K562 (cell line): ENCODE data around the gene GJC2.

Experiments
- ARHGAP35 ChIP-seq: fragments of 450-650 bp; IDR thresholded peaks from 2 replicates; pipeline ENCODE4 v1.6.1; 2018; ENCODE audit not compliant: partially characterized antibody
- ATF2 ChIP-seq: sonication (generic); formaldehyde crosslinking; IDR thresholded peaks from 2 replicates; pipeline ENCODE4 v1.8.1; 2022; ENCODE audit warnings: missing genetic modification reagents
- CTBP1 ChIP-seq: fragments of 450-650 bp; IDR thresholded peaks from 2 replicates; pipeline ENCODE4 v1.6.1; 2016; ENCODE audit warnings: borderline replicate concordance
- CTCF ChIP-seq, 3 experiments: IDR thresholded peaks in 2 of 3; conservative IDR thresholded peaks in 1 of 3; 2 replicates each; pipeline ENCODE4 v1.5.1; 2011 to 2012; ENCODE audit warnings: low read length in 3 of 3, mild to moderate bottlenecking in 3 of 3, control low read depth in 2 of 3, improper control_type of control experiment in 1 of 3, inconsistent platforms in 1 of 3, low read depth in 1 of 3, mixed read lengths in 1 of 3, moderate library complexity in 1 of 3; ENCODE audit not compliant: insufficient read depth in 2 of 3
- ESRRA ChIP-seq: fragments of 450-650 bp; IDR thresholded peaks from 2 replicates; pipeline ENCODE4 v1.6.1; 2014; ENCODE audit warnings: low read depth, mild to moderate bottlenecking, moderate library complexity, borderline replicate concordance
- EZH2 ChIP-seq: IDR thresholded peaks from 2 replicates; pipeline ENCODE4 v1.6.1; 2012; ENCODE audit warnings: low read depth, mild to moderate bottlenecking, inconsistent platforms, low read length, borderline replicate concordance
- FOXJ3 ChIP-seq: sonication (generic); formaldehyde crosslinking; IDR thresholded peaks from 2 replicates; pipeline ENCODE4 v1.4.0; 2020; ENCODE audit warnings: mild to moderate bottlenecking, missing genetic modification reagents
- MEIS2 ChIP-seq: fragments of 450-650 bp; IDR thresholded peaks from 2 replicates; pipeline ENCODE4 v1.6.1; 2014; ENCODE audit warnings: mild to moderate bottlenecking; ENCODE audit not compliant: partially characterized antibody
- POLR2AphosphoS5 ChIP-seq: IDR thresholded peaks from 2 replicates; pipeline ENCODE4 v1.6.1; 2011; ENCODE audit warnings: mild to moderate bottlenecking, low read depth, low read length, moderate library complexity; ENCODE audit not compliant: control insufficient read depth, insufficient read depth
- RAD21 ChIP-seq, 2 experiments: fragments of 250-450 bp in 1 of 2; fragments of 450-650 bp in 1 of 2; sonication (Bioruptor Pico) in 1 of 2; formaldehyde crosslinking in 1 of 2; IDR thresholded peaks in 1 of 2; conservative IDR thresholded peaks in 1 of 2; 2 replicates each; pipeline versions ENCODE4 v1.4.0 to v1.8.0; 2020 to 2022; ENCODE audit warnings: mild to moderate bottlenecking in 2 of 2, moderate library complexity in 1 of 2
- SRSF1 ChIP-seq: fragments of 200-400 bp; formaldehyde crosslinking; IDR thresholded peaks from 2 replicates; pipeline ENCODE4 v1.6.1; 2017; ENCODE audit warnings: mild to moderate bottlenecking, low read depth, low read length, moderate library complexity
- SRSF9 ChIP-seq: fragments of 200-400 bp; formaldehyde crosslinking; IDR thresholded peaks from 2 replicates; pipeline ENCODE4 v1.6.1; 2017; ENCODE audit warnings: low read depth, low read length, borderline replicate concordance
- U2AF1 ChIP-seq: fragments of 200-400 bp; formaldehyde crosslinking; optimal IDR thresholded peaks from 2 replicates; pipeline ENCODE3; 2017; ENCODE audit warnings: mild to moderate bottlenecking, low read depth, low read length, moderate library complexity

GRCh38 chr1:228139931-228140723 is 9.6 kb upstream of the GJC2 start, which contains the start of gene GUK1:
- TF ChIP-seq CTBP1 (peak; percentile 93), POLR2AphosphoS5 (peak; percentile 89), RAD21 (CRISPR knock-in tag; conservative IDR thresholded peaks at IDR 0.05 in 1 of 2, IDR thresholded peaks at IDR 0.05 in 1 of 2) (no peak), ESRRA (peak; percentile 93), MEIS2 (peak; percentile 96), EZH2 (no peak), U2AF1 (peak; percentile 77), CTCF (IDR thresholded peaks at IDR 0.05 in 2 of 3, conservative IDR thresholded peaks at IDR 0.05 in 1 of 3; ENCODE audit: insufficient read depth in 2 of 3, low read depth in 1 of 3, low read length in 3 of 3) (peak; percentile 49 to 80 (median 54)), SRSF9 (no peak), ATF2 (CRISPR knock-in tag) (no peak), FOXJ3 (CRISPR knock-in tag) (no peak), ARHGAP35 (no peak), SRSF1 (0 out of 2 replicates have a peak, but pooled peaks have one; percentile 25)
